ENCODE measurements around the gene NRXN3. TPM values are rescaled to one million over a fixed set of nuclear protein-coding genes. Genes with fewer than 3 reads are reported as not detected.

Gene NRXN3
- total RNA-seq, 1 experiment from 2014 or later = not detected

GRCh38 chr14:79703209-79703608 lies 1533.0 kb downstream of the NRXN3 start:
- Histone ChIP-seq H2AFZ (ENCODE audit: low read depth, low read length, poor library complexity, severe bottlenecking) (no peak overlapping the region), H3K27ac (ENCODE audit: low read depth, low read length) (no peak overlapping the region), H3K27me3 (ENCODE audit: insufficient read depth, low read length) (no peaks in the 10 kb centered on the region), H3K4me1 (ENCODE audit: control insufficient read depth in 1 of 2, insufficient read depth in 2 of 2, low read length in 2 of 2) (no peaks in the 10 kb centered on the region), H3K4me3 (replicated peaks in 1 of 2; ENCODE audit: low read depth in 1 of 2, low read length in 2 of 2) (no peak overlapping the region), H3K36me3 (ENCODE audit: control insufficient read depth in 1 of 2, insufficient read depth in 2 of 2, low read length in 2 of 2) (no peaks in the 10 kb centered on the region), H3K79me2 (ENCODE audit: insufficient read depth, low read length) (no peaks in the 10 kb centered on the region), H3K4me2 (ENCODE audit: low read length) (no peak overlapping the region), H3K9me3 (ENCODE audit: control insufficient read depth in 1 of 2, insufficient read depth in 1 of 2, low read depth in 1 of 2, low read length in 2 of 2) (peaks cover 12 to 29% of the 10 kb centered on the region in 2 experiments; a peak in 2 of 4 replicates), H3K9ac (ENCODE audit: low read length) (no peak overlapping the region), H3K9me2 (ENCODE audit: insufficient read depth) (no peaks in the 10 kb centered on the region), H4K20me1 (ENCODE audit: insufficient read depth) (no peaks in the 10 kb centered on the region)
- no TSS peak for BruUV-seq (replicated peaks)
- CTCF ChIA-PET = no interaction called here
- ATAC-seq (no peak), DNase-seq (ENCODE audit: low read depth, low spot score) (no peak)
- TF ChIP-seq, protein P1, sequence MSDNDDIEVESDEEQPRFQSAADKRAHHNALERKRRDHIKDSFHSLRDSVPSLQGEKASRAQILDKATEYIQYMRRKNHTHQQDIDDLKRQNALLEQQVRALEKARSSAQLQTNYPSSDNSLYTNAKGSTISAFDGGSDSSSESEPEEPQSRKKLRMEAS (IDR thresholded peaks at IDR 0.05) = no peak
- TF ChIP-seq YY1 (IDR thresholded peaks at IDR 0.05; ENCODE audit: extremely low read depth, insufficient replicate concordance, low read depth, low read length) (no peak), POLR2A (IDR thresholded peaks at IDR 0.05; ENCODE audit: borderline replicate concordance, extremely low read depth, insufficient read depth, insufficient read length) (no peak), SP1 (IDR thresholded peaks at IDR 0.05; ENCODE audit: low read depth) (no peak), ZNF274 (IDR thresholded peaks at IDR 0.05; ENCODE audit: low read depth, low read length) (no peak), EZH2phosphoT487 (IDR thresholded peaks at IDR 0.05; ENCODE audit: borderline replicate concordance) (no peak), ELF1 (IDR thresholded peaks at IDR 0.05; ENCODE audit: borderline replicate concordance, low read depth) (no peak), CEBPB (IDR thresholded peaks at IDR 0.05; ENCODE audit: low read depth) (no peak), SIN3A (IDR thresholded peaks at IDR 0.05; ENCODE audit: low read depth) (no peak), JUND (IDR thresholded peaks at IDR 0.05) (no peak), FOSL1 (IDR thresholded peaks at IDR 0.05; ENCODE audit: low read depth) (no peak), EZH2 (IDR thresholded peaks at IDR 0.05) (no peak)
- RAD21 ChIA-PET (ENCODE audit: low non-redundant PET in 1 of 2, low total read pairs in 2 of 2, uncharacterized antibody in 2 of 2, unreplicated experiment in 2 of 2) = no interaction called here
- intact Hi-C loops (cut with micrococcal nuclease) = no loop called here
- POLR2A ChIA-PET = no interaction called here

Measured in HCT116 (cell line).